Activated T-helper 17 cell treated with anti-CD3 and anti-CD28 coated beads, Interleukin-2, amount 50 U/mL, for 72 hours (primary cell): ENCODE data around the gene RASGRF1. TPM values are rescaled to one million over a fixed set of nuclear protein-coding genes. Genes with fewer than 3 reads are reported as not detected.

Source experiments
- ATAC-seq: fragments of 150-1000 bp; cut with Tn5 transposase; replicated peaks from 2 replicates; pipeline ENCODE4 v1.10.0; 2021; ENCODE audit warnings: mild to moderate bottlenecking, moderate library complexity
- H3K27ac Mint-ChIP-seq: one replicate; pipeline ENCODE4 v1.8.0; 2022; ENCODE audit warnings: mixed read lengths
- H3K27me3 Mint-ChIP-seq: one replicate; pipeline ENCODE4 v1.8.0; 2022; ENCODE audit warnings: mixed read lengths
- H3K36me3 Mint-ChIP-seq: one replicate; pipeline ENCODE4 v1.8.0; 2022; ENCODE audit warnings: low read depth, mild to moderate bottlenecking, mixed read lengths
- H3K4me1 Mint-ChIP-seq: one replicate; pipeline ENCODE4 v1.8.0; 2022; ENCODE audit warnings: mixed read lengths
- H3K4me3 Mint-ChIP-seq: one replicate; pipeline ENCODE4 v1.8.0; 2022; ENCODE audit warnings: mild to moderate bottlenecking, mixed read lengths
- H3K9me3 Mint-ChIP-seq: one replicate; pipeline ENCODE4 v1.8.0; 2022; ENCODE audit warnings: mixed read lengths
- total RNA-seq, 2 donors: library from RNA; stranded (reverse); gene quantifications; one replicate each; pipeline ENCODE4 v1.2.3, GENCODE V29; 2022

Gene RASGRF1
- total RNA-seq, 2 donors from 2014 or later, result not detected

- peaks cover 10% of the 10 kb centered on the region for H3K9me3 Mint-ChIP-seq
- no peaks in the 10 kb centered on the region for H3K36me3 Mint-ChIP-seq
- peaks cover 18% of the 10 kb centered on the region for H3K27me3 Mint-ChIP-seq
- ATAC-seq, result no peak
- H3K27ac Mint-ChIP-seq, result no peak overlapping the region
- H3K4me3 Mint-ChIP-seq, result no peak overlapping the region
- no peaks in the 10 kb centered on the region for H3K4me1 Mint-ChIP-seq
Observed at GRCh38 chr15:79047676-79048439, 42.7 kb downstream of the RASGRF1 start.

GRCh38 chr15:79046691-79047404 lies 43.7 kb downstream of the RASGRF1 start:
- no peak for ATAC-seq

GRCh38 chr15:79045041-79045440 lies 45.5 kb downstream of the RASGRF1 start:
- no peak for ATAC-seq
- Mint-ChIP-seq H3K27ac (no peak overlapping the region), H3K4me3 (no peak overlapping the region), H3K27me3 (peaks cover 23% of the 10 kb centered on the region), H3K4me1 (no peaks in the 10 kb centered on the region), H3K36me3 (no peaks in the 10 kb centered on the region), H3K9me3 (peaks cover 10% of the 10 kb centered on the region)

More at GRCh38 chr15:79046691-79047404, 43.7 kb downstream of the RASGRF1 start:
- H3K9me3 Mint-ChIP-seq, result peaks cover 10% of the 10 kb centered on the region
- H3K27me3 Mint-ChIP-seq, result peaks cover 18% of the 10 kb centered on the region
- no peaks in the 10 kb centered on the region for H3K36me3 Mint-ChIP-seq
- no peak overlapping the region for H3K4me3 Mint-ChIP-seq
- no peaks in the 10 kb centered on the region for H3K4me1 Mint-ChIP-seq
- H3K27ac Mint-ChIP-seq, result no peak overlapping the region

- Mint-ChIP-seq H3K27ac (no peak overlapping the region), H3K4me3 (no peak overlapping the region), H3K9me3 (peaks cover 10% of the 10 kb centered on the region), H3K27me3 (peaks cover 24% of the 10 kb centered on the region), H3K4me1 (no peaks in the 10 kb centered on the region), H3K36me3 (no peaks in the 10 kb centered on the region)
- ATAC-seq, result no peak
Observed at GRCh38 chr15:79042213-79042928, 48.2 kb downstream of the RASGRF1 start.

- Mint-ChIP-seq H3K4me1 (no peaks in the 10 kb centered on the region), H3K36me3 (no peaks in the 10 kb centered on the region), H3K27ac (no peak overlapping the region), H3K4me3 (no peak overlapping the region), H3K27me3 (peaks cover 28% of the 10 kb centered on the region), H3K9me3 (peaks cover 10% of the 10 kb centered on the region)
- no peak for ATAC-seq
Observed at GRCh38 chr15:79041601-79042168, 48.9 kb downstream of the RASGRF1 start.

- H3K27ac Mint-ChIP-seq, result no peak overlapping the region
- H3K4me3 Mint-ChIP-seq, result no peak overlapping the region
- ATAC-seq, result no peak
- peaks cover 22% of the 10 kb centered on the region for H3K27me3 Mint-ChIP-seq
- no peaks in the 10 kb centered on the region for H3K9me3 Mint-ChIP-seq
- no peaks in the 10 kb centered on the region for H3K4me1 Mint-ChIP-seq
- no peaks in the 10 kb centered on the region for H3K36me3 Mint-ChIP-seq
Observed at GRCh38 chr15:79037848-79038247, 52.7 kb downstream of the RASGRF1 start.

- no peak for ATAC-seq
- Mint-ChIP-seq H3K9me3 (no peaks in the 10 kb centered on the region), H3K36me3 (no peaks in the 10 kb centered on the region)
Observed at GRCh38 chr15:79036323-79036722, 54.3 kb downstream of the RASGRF1 start.

GRCh38 chr15:79035814-79036213 lies 54.8 kb downstream of the RASGRF1 start:
- Mint-ChIP-seq H3K9me3 (no peaks in the 10 kb centered on the region), H3K27me3 (peaks cover 18% of the 10 kb centered on the region), H3K4me1 (no peaks in the 10 kb centered on the region), H3K4me3 (no peak overlapping the region), H3K36me3 (no peaks in the 10 kb centered on the region), H3K27ac (no peak overlapping the region)
- ATAC-seq, result no peak

More at GRCh38 chr15:79036323-79036722, 54.3 kb downstream of the RASGRF1 start:
- Mint-ChIP-seq H3K27me3 (peaks cover 18% of the 10 kb centered on the region), H3K4me1 (no peaks in the 10 kb centered on the region), H3K4me3 (no peak overlapping the region), H3K27ac (no peak overlapping the region)

- no peak overlapping the region for H3K27ac Mint-ChIP-seq
- no peaks in the 10 kb centered on the region for H3K4me1 Mint-ChIP-seq
- H3K9me3 Mint-ChIP-seq, result no peaks in the 10 kb centered on the region
- peaks cover 14% of the 10 kb centered on the region for H3K27me3 Mint-ChIP-seq
- H3K4me3 Mint-ChIP-seq, result no peak overlapping the region
- H3K36me3 Mint-ChIP-seq, result no peaks in the 10 kb centered on the region
- ATAC-seq, result no peak
Observed at GRCh38 chr15:79035111-79035601, 55.4 kb downstream of the RASGRF1 start.

- ATAC-seq, result no peak
- Mint-ChIP-seq H3K4me3 (no peak overlapping the region), H3K4me1 (no peaks in the 10 kb centered on the region), H3K27me3 (peaks cover 12% of the 10 kb centered on the region), H3K9me3 (no peaks in the 10 kb centered on the region), H3K36me3 (no peaks in the 10 kb centered on the region), H3K27ac (no peak overlapping the region)
Observed at GRCh38 chr15:79034284-79034683, 56.3 kb downstream of the RASGRF1 start.

GRCh38 chr15:79032656-79033055 lies 57.9 kb downstream of the RASGRF1 start:
- ATAC-seq, result no peak
- peaks cover 12% of the 10 kb centered on the region for H3K27me3 Mint-ChIP-seq
- no peaks in the 10 kb centered on the region for H3K4me1 Mint-ChIP-seq
- H3K9me3 Mint-ChIP-seq, result no peaks in the 10 kb centered on the region
- H3K27ac Mint-ChIP-seq, result no peak overlapping the region
- H3K4me3 Mint-ChIP-seq, result no peak overlapping the region
- no peaks in the 10 kb centered on the region for H3K36me3 Mint-ChIP-seq

- Mint-ChIP-seq H3K36me3 (no peaks in the 10 kb centered on the region), H3K4me1 (no peaks in the 10 kb centered on the region), H3K27ac (no peak overlapping the region), H3K4me3 (no peak overlapping the region), H3K27me3 (peaks cover 10% of the 10 kb centered on the region), H3K9me3 (no peaks in the 10 kb centered on the region)
- ATAC-seq, result no peak
Observed at GRCh38 chr15:79031821-79032220, 58.8 kb downstream of the RASGRF1 start.

GRCh38 chr15:79031201-79031600 lies 59.4 kb downstream of the RASGRF1 start:
- Mint-ChIP-seq H3K27me3 (peaks cover 4% of the 10 kb centered on the region), H3K36me3 (no peaks in the 10 kb centered on the region), H3K9me3 (no peaks in the 10 kb centered on the region), H3K4me3 (no peak overlapping the region), H3K4me1 (no peaks in the 10 kb centered on the region), H3K27ac (no peak overlapping the region)
- no peak for ATAC-seq

- Mint-ChIP-seq H3K27me3 (no peaks in the 10 kb centered on the region), H3K36me3 (no peaks in the 10 kb centered on the region), H3K27ac (no peak overlapping the region), H3K4me3 (no peak overlapping the region), H3K9me3 (no peaks in the 10 kb centered on the region), H3K4me1 (no peaks in the 10 kb centered on the region)
- no peak for ATAC-seq
Observed at GRCh38 chr15:79030470-79030869, 60.1 kb downstream of the RASGRF1 start.
